ACC112 (cell line): ENCODE measurements around the gene GKN1.

Source experiments
- H2AFZ ChIP-seq: fragments of 200-600 bp; sonication (generic); one replicate; pipeline ENCODE4 v1.6.0; 2017; ENCODE audit warnings: antibody characterized with exemption, low read length; ENCODE audit not compliant: unreplicated experiment
- H3K27ac ChIP-seq: fragments of 200-600 bp; sonication (generic); 2 replicates; pipeline ENCODE4 v1.5.1; 2014; ENCODE audit warnings: low read depth, mild to moderate bottlenecking, antibody characterized with exemption, low read length, moderate library complexity
- H3K27me3 ChIP-seq: fragments of 200-600 bp; sonication (generic); 2 replicates; pipeline ENCODE4 v1.6.1; 2014; ENCODE audit warnings: mild to moderate bottlenecking, antibody characterized with exemption, low read length, moderate library complexity, mixed read lengths; ENCODE audit not compliant: insufficient read depth
- H3K36me3 ChIP-seq: fragments of 200-600 bp; sonication (generic); 2 replicates; pipeline ENCODE4 v1.6.1; 2016; ENCODE audit warnings: mild to moderate bottlenecking, antibody characterized with exemption, low read length, moderate library complexity, mixed read lengths; ENCODE audit not compliant: insufficient read depth
- H3K4me1 ChIP-seq: fragments of 200-600 bp; sonication (generic); one replicate; pipeline ENCODE4 v1.6.1; 2016; ENCODE audit warnings: low read length, mixed read lengths; ENCODE audit not compliant: insufficient read depth, unreplicated experiment, control insufficient read depth
- H3K4me3 ChIP-seq: fragments of 200-600 bp; sonication (generic); 2 replicates; pipeline ENCODE4 v1.5.1; 2014; ENCODE audit warnings: mild to moderate bottlenecking, low read depth, low read length
- H3K79me2 ChIP-seq: fragments of 200-600 bp; sonication (generic); one replicate; pipeline ENCODE4 v1.6.0; 2016; ENCODE audit warnings: low read length; ENCODE audit not compliant: control insufficient read depth, unreplicated experiment, insufficient read depth

Gene GKN1

GRCh38 chr2:69007169-69007568 lies 32.7 kb downstream of the GKN1 start:
- Histone ChIP-seq H2AFZ (no peak overlapping the region), H3K4me3 (no peak overlapping the region), H3K36me3 (no peaks in the 10 kb centered on the region; the same call in 1 of the 2 replicates), H3K4me1 (no peaks in the 10 kb centered on the region), H3K79me2 (no peaks in the 10 kb centered on the region), H3K27ac (peak overlapping the region; percentile 48; the same call in 1 of the 2 replicates), H3K27me3 (no peaks in the 10 kb centered on the region; the same call in 1 of the 2 replicates)

- H2AFZ ChIP-seq: no peak overlapping the region
- H3K36me3 ChIP-seq: no peaks in the 10 kb centered on the region; the same call in 1 of the 2 replicates
- H3K27me3 ChIP-seq: no peaks in the 10 kb centered on the region; the same call in 1 of the 2 replicates
- peaks cover 1% of the 10 kb centered on the region for H3K4me1 ChIP-seq
- peak overlapping the region; percentile 48 for H3K27ac ChIP-seq
- H3K4me3 ChIP-seq: no peak overlapping the region
- H3K79me2 ChIP-seq: no peaks in the 10 kb centered on the region
Measured at GRCh38 chr2:69007603-69008002, 33.2 kb downstream of the GKN1 start.

GRCh38 chr2:69010437-69011194 lies 36.2 kb downstream of the GKN1 start:
- H3K4me1 ChIP-seq: peaks cover 3% of the 10 kb centered on the region
- no peak overlapping the region for H3K27ac ChIP-seq
- no peaks in the 10 kb centered on the region for H3K27me3 ChIP-seq
- no peaks in the 10 kb centered on the region for H3K36me3 ChIP-seq
- no peak overlapping the region for H2AFZ ChIP-seq
- H3K79me2 ChIP-seq: peaks cover 20% of the 10 kb centered on the region
- no peak overlapping the region for H3K4me3 ChIP-seq

GRCh38 chr2:69011611-69012157 lies 37.2 kb downstream of the GKN1 start:
- H3K79me2 ChIP-seq: peaks cover 29% of the 10 kb centered on the region
- H2AFZ ChIP-seq: no peak overlapping the region
- H3K27me3 ChIP-seq: no peaks in the 10 kb centered on the region
- no peak overlapping the region for H3K27ac ChIP-seq
- no peak overlapping the region for H3K4me3 ChIP-seq
- H3K4me1 ChIP-seq: peaks cover 7% of the 10 kb centered on the region
- no peaks in the 10 kb centered on the region for H3K36me3 ChIP-seq

GRCh38 chr2:69012310-69013141 lies 38.1 kb downstream of the GKN1 start:
- H3K4me3 ChIP-seq: peak overlapping the region; percentile 80
- H2AFZ ChIP-seq: peak overlapping the region; percentile 82
- H3K27ac ChIP-seq: peak overlapping the region; percentile 46; the same call in 1 of the 2 replicates

GRCh38 chr2:69013142-69013839 lies 38.9 kb downstream of the GKN1 start, which contains the start of gene ANTXR1:
Gene ANTXR1 (plus strand): TSS chr2:69013179. CDS start chr2:69013500, 321 bp downstream.
- peak within 1 kb of the TSS; percentile 80 for H3K4me3 ChIP-seq
- peaks cover 46% of the 10 kb centered on the region for H3K79me2 ChIP-seq

More at GRCh38 chr2:69012310-69013141, 38.1 kb downstream of the GKN1 start:
- Histone ChIP-seq H3K27me3 (no peaks in the 10 kb centered on the region), H3K79me2 (peaks cover 38% of the 10 kb centered on the region), H3K4me1 (peaks cover 15% of the 10 kb centered on the region), H3K36me3 (no peaks in the 10 kb centered on the region)

GRCh38 chr2:69013840-69014821 lies 39.7 kb downstream of the GKN1 start:
- peaks cover 28% of the 10 kb centered on the region for H3K4me1 ChIP-seq
- H3K4me3 ChIP-seq: peak overlapping the region; percentile 80
- H3K27ac ChIP-seq: peak overlapping the region; percentile 46
- H2AFZ ChIP-seq: peak overlapping the region; percentile 86
- no peaks in the 10 kb centered on the region for H3K27me3 ChIP-seq
- no peaks in the 10 kb centered on the region for H3K36me3 ChIP-seq
- peaks cover 54% of the 10 kb centered on the region for H3K79me2 ChIP-seq

More at GRCh38 chr2:69013142-69013839, 38.9 kb downstream of the GKN1 start, which contains the start of gene ANTXR1:
- peak within 1 kb of the TSS; percentile 46; the same call in 1 of the 2 replicates for H3K27ac ChIP-seq
- H2AFZ ChIP-seq: peak within 1 kb of the TSS; percentile 86
- no peaks in the 10 kb centered on the region for H3K27me3 ChIP-seq
- H3K36me3 ChIP-seq: no peaks in the 10 kb centered on the region
- H3K4me1 ChIP-seq: peaks cover 19% of the 10 kb centered on the region

GRCh38 chr2:69017080-69017479 lies 42.6 kb downstream of the GKN1 start:
- Histone ChIP-seq H3K27ac (peak overlapping the region; percentile 5; the same call in 1 of the 2 replicates), H3K36me3 (no peaks in the 10 kb centered on the region), H3K4me3 (peak overlapping the region; percentile 38), H3K27me3 (no peaks in the 10 kb centered on the region), H2AFZ (no peak overlapping the region), H3K79me2 (peaks cover 80% of the 10 kb centered on the region), H3K4me1 (peaks cover 44% of the 10 kb centered on the region)

- H3K4me1 ChIP-seq: peaks cover 41% of the 10 kb centered on the region
- peaks cover 87% of the 10 kb centered on the region for H3K79me2 ChIP-seq
- no peak overlapping the region for H2AFZ ChIP-seq
- no peaks in the 10 kb centered on the region for H3K27me3 ChIP-seq
- H3K27ac ChIP-seq: no peak overlapping the region
- no peaks in the 10 kb centered on the region for H3K36me3 ChIP-seq
- no peak overlapping the region for H3K4me3 ChIP-seq
Measured at GRCh38 chr2:69017835-69018234, 43.4 kb downstream of the GKN1 start.
